Endothelial cell of umbilical vein (primary cell): ENCODE results near the gene KCTD14. TPM values are rescaled to one million over a fixed set of nuclear protein-coding genes. Genes with fewer than 3 reads are reported as not detected.
"Not testable (repeated sequence)": the region's sequence is repeated elsewhere in the genome, so short reads cannot be mapped to it uniquely, and the experiment has no call there.

Source experiments
- BruUV-seq: library from RNA; stranded (reverse); fragments of 400-500 nt; replicated peaks from 2 replicates; lab custom pipeline; 2021; lab: Mats Ljungman, UMichigan
- CTCF ChIA-PET: fragments of 300-600, 350-600 bp; sonication (Branson Sonifier 250); formaldehyde crosslinking; loops from one replicate; lab custom pipeline; 2021; ENCODE audit warnings: antibody characterized with exemption, inconsistent platforms; lab: Charles Lee
- POLR2A ChIA-PET: fragments of 300-600, 350-600 bp; sonication (Branson Sonifier 250); formaldehyde crosslinking; loops from one replicate; lab custom pipeline; 2021; ENCODE audit warnings: antibody characterized with exemption, inconsistent platforms; lab: Charles Lee
- DNase-seq: peaks from one replicate; pipeline ENCODE4 v3.0.0-alpha.2; 2011; ENCODE audit warnings: low read depth, low spot score
- FAIRE-seq: peaks from 2 replicates; lab custom pipeline; 2011; peaks lifted over from hg19 to GRCh38; lab: Jason Lieb, UNC
- H2AFZ ChIP-seq: 2 replicates; pipeline ENCODE4 v1.6.0; 2012; ENCODE audit warnings: low read depth, low read length, control low read depth, inconsistent platforms
- H3K27ac ChIP-seq: 2 replicates; pipeline ENCODE4 v1.5.1; 2011; ENCODE audit warnings: low read depth, mild to moderate bottlenecking, control low read depth, low read length, moderate library complexity; ENCODE audit not compliant: insufficient read depth
- H3K27me3 ChIP-seq, 2 experiments: 2 replicates each; pipeline versions ENCODE4 v1.6.0 to v1.6.1; 2011; ENCODE audit warnings: low read length in 2 of 2, mixed read lengths in 1 of 2; ENCODE audit not compliant: control insufficient read depth in 2 of 2, insufficient read depth in 2 of 2
- H3K36me3 ChIP-seq, 2 experiments: 2 replicates in 1 of 2; 3 replicates in 1 of 2; pipeline ENCODE4 v1.5.1; 2011; ENCODE audit warnings: low read length in 2 of 2, mild to moderate bottlenecking in 1 of 2, moderate library complexity in 1 of 2; ENCODE audit not compliant: control insufficient read depth in 2 of 2, insufficient read depth in 2 of 2; ENCODE audit errors: extremely low read depth in 1 of 2
- H3K4me1 ChIP-seq: 3 replicates; pipeline ENCODE4 v1.5.1; 2011; ENCODE audit warnings: mild to moderate bottlenecking, low read length; ENCODE audit not compliant: control insufficient read depth, insufficient read depth; ENCODE audit errors: extremely low read depth
- H3K4me2 ChIP-seq: 2 replicates; pipeline ENCODE4 v1.6.1; 2011; ENCODE audit warnings: low read length, control low read depth, mixed read lengths; ENCODE audit not compliant: insufficient read depth
- H3K4me3 ChIP-seq, 3 experiments: fragments of 200-600 bp in 1 of 3; sonication (generic), shearing (Covaris generic) in 1 of 3; replicated peaks in 1 of 3; 2 replicates each; pipeline ENCODE4 v1.5.1; 2011 to 2016; ENCODE audit warnings: control low read depth in 3 of 3, low read length in 3 of 3, mild to moderate bottlenecking in 2 of 3, inconsistent platforms in 1 of 3, low read depth in 1 of 3, moderate library complexity in 1 of 3; ENCODE audit not compliant: insufficient read depth in 1 of 3
- H3K79me2 ChIP-seq: 2 replicates; pipeline ENCODE4 v1.6.0; 2012; ENCODE audit warnings: low read length, inconsistent platforms; ENCODE audit not compliant: control insufficient read depth, insufficient read depth
- H3K9ac ChIP-seq: replicated peaks from 2 replicates; pipeline ENCODE3; 2011; ENCODE audit warnings: low read length, control low read depth; ENCODE audit not compliant: insufficient read depth; ENCODE audit errors: extremely low read depth
- H3K9me1 ChIP-seq: replicated peaks from 3 replicates; pipeline ENCODE4 v1.6.0; 2011; ENCODE audit warnings: mild to moderate bottlenecking, low read length; ENCODE audit not compliant: control insufficient read depth, insufficient read depth; ENCODE audit errors: extremely low read depth
- H3K9me3 ChIP-seq: replicated peaks from 2 replicates; pipeline ENCODE4 v1.5.1; 2012; ENCODE audit warnings: low read length, inconsistent platforms; ENCODE audit not compliant: control insufficient read depth, insufficient read depth
- H4K20me1 ChIP-seq: replicated peaks from 2 replicates; pipeline ENCODE3; 2011; ENCODE audit warnings: mild to moderate bottlenecking, low read length; ENCODE audit not compliant: control insufficient read depth, insufficient read depth; ENCODE audit errors: extremely low read depth
- EZH2 ChIP-seq: IDR thresholded peaks from 2 replicates; pipeline ENCODE4 v1.6.1; 2012; ENCODE audit warnings: borderline replicate concordance, low read depth, mild to moderate bottlenecking, moderate library complexity, low read length, inconsistent platforms; ENCODE audit not compliant: severe bottlenecking
- FOS ChIP-seq: IDR thresholded peaks from 2 replicates; pipeline ENCODE4 v1.6.1; 2011; ENCODE audit warnings: mild to moderate bottlenecking, low read length, moderate library complexity, borderline replicate concordance; ENCODE audit not compliant: insufficient read depth
- MYC ChIP-seq: IDR thresholded peaks from one replicate; pipeline ENCODE4 v1.6.1; 2011; ENCODE audit warnings: mild to moderate bottlenecking, low read depth, low read length
- dilution Hi-C: fragments of 300-500 bp; cut with MboI; formaldehyde crosslinking; loops from one replicate; pipeline ENCODE4 v1.15.0; 2019; ENCODE audit warnings: low sequenced_read_pairs; ENCODE audit not compliant: extremely low pct_ligation_motif_present
- intact Hi-C: fragments of 100-400 bp; cut with micrococcal nuclease; formaldehyde crosslinking; loops from one replicate; pipeline ENCODE4 v1.10.0; 2022
- polyA plus RNA-seq, 4 experiments: library from polyadenylated mRNA; depleted of rRNA in 3 of 4; stranded (reverse) in 3 of 4; unstranded in 1 of 4; fragments of >200 nt; gene quantifications; 2 replicates each; pipeline versions ENCODE4 v1.2.1 to v1.2.3, GENCODE V29; 2011 to 2012; ENCODE audit warnings: missing spikeins in 1 of 4
- total RNA-seq: library from RNA; stranded (reverse); gene quantifications from 2 replicates; pipeline ENCODE4 v1.2.3, GENCODE V29; 2021
- TF ChIP-seq, protein P1 (sequence below), 2 donors: IDR thresholded peaks; 1 replicate in 1 of 2; 2 replicates in 1 of 2; pipeline ENCODE4 v1.5.1; 2011; ENCODE audit warnings: low read length in 2 of 2, mild to moderate bottlenecking in 2 of 2, moderate library complexity in 2 of 2, control low read depth in 1 of 2, inconsistent platforms in 1 of 2, low read depth in 1 of 2; ENCODE audit not compliant: insufficient read depth in 1 of 2; ENCODE audit errors: extremely low read depth in 1 of 2

Gene KCTD14
- total and polyA plus RNA-seq, 2 donors (not counting 3 experiments of a cell fraction or from before 2014, with no cell fraction given): 0.57 to 1.8 TPM

DNA sequence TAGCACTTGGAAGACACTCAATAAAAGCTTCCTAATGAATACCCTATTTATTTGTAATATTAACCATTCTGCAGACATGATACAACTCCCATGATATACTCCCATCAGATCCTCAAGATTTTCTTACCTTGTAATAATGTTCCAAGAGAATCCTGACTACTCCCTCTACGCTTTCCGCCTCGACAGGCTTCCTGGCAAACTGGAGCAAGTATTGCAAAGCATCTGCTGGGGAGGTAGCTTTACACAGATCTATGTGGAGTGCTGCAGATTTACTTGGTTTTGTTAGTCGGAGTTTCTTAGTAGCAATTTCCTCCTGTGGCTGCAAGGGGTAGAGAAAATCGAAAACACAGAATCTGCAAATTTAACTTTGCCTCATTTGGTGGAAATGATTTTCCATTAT lies 32.1 kb downstream of the KCTD14 start:
- CTCF ChIA-PET: no interaction called here
- intact Hi-C loops (no loop called here), dilution Hi-C loops (no loop called here)
- no peaks in the 10 kb centered on the region for H3K9me3 ChIP-seq
- H3K4me1 ChIP-seq: peaks cover 15% of the 10 kb centered on the region
- peaks cover 19% of the 10 kb centered on the region for H3K79me2 ChIP-seq
- H3K27ac ChIP-seq: no peak overlapping the region
- H3K4me3 ChIP-seq: no peak overlapping the region
- H3K36me3 ChIP-seq: peaks cover 2% of the 10 kb centered on the region in 2 experiments
- TF ChIP-seq MYC (no peak), FOS (no peak), EZH2 (no peak)
- TF ChIP-seq, protein P1, sequence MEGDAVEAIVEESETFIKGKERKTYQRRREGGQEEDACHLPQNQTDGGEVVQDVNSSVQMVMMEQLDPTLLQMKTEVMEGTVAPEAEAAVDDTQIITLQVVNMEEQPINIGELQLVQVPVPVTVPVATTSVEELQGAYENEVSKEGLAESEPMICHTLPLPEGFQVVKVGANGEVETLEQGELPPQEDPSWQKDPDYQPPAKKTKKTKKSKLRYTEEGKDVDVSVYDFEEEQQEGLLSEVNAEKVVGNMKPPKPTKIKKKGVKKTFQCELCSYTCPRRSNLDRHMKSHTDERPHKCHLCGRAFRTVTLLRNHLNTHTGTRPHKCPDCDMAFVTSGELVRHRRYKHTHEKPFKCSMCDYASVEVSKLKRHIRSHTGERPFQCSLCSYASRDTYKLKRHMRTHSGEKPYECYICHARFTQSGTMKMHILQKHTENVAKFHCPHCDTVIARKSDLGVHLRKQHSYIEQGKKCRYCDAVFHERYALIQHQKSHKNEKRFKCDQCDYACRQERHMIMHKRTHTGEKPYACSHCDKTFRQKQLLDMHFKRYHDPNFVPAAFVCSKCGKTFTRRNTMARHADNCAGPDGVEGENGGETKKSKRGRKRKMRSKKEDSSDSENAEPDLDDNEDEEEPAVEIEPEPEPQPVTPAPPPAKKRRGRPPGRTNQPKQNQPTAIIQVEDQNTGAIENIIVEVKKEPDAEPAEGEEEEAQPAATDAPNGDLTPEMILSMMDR (IDR thresholded peaks at IDR 0.05; ENCODE audit: extremely low read depth in 1 of 2, insufficient read depth in 1 of 2, low read depth in 1 of 2, low read length in 2 of 2): no peak
- H3K9ac ChIP-seq: no peak overlapping the region
- H4K20me1 ChIP-seq: peaks cover 3% of the 10 kb centered on the region
- FAIRE-seq (no peak), DNase-seq (no peak)
- no peaks in the 10 kb centered on the region for H3K9me1 ChIP-seq
- no peak overlapping the region for H3K4me2 ChIP-seq
- H2AFZ ChIP-seq: no peak overlapping the region
- no TSS peak for BruUV-seq
- no peaks in the 10 kb centered on the region for H3K27me3 ChIP-seq
- POLR2A ChIA-PET: no interaction called here

DNA sequence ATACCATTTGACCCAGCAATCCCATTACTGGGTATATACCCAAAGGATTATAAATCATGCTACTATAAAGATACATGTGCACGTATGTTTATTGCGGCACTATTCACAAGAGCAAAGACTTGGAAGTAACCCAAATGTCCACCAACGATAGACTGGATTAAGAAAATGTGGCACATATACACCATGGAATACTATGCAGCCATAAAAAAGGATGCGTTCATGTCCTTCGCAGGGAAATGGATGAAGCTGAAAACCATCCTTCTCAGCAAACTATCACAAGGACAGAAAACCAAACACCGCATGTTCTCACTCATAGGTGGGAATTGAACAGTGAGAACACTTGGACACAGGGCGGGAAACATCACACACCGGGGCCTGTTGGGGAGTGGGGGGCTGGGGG lies 36.6 kb downstream of the KCTD14 start:
- H3K9me1 ChIP-seq, H2AFZ ChIP-seq, FAIRE-seq, H3K4me2 ChIP-seq, DNase-seq, H4K20me1 ChIP-seq, H3K4me1 ChIP-seq, BruUV-seq, H3K27me3 ChIP-seq, H3K9ac ChIP-seq, H3K9me3 ChIP-seq, intact Hi-C loops, POLR2A ChIA-PET, dilution Hi-C loops, H3K36me3 ChIP-seq, H3K27ac ChIP-seq, H3K4me3 ChIP-seq, CTCF ChIA-PET: not testable (repeated sequence)
- H3K79me2 ChIP-seq: peaks cover 18% of the 10 kb centered on the region
